Measurements from ENCODE around the gene ITGAD.
A peak's percentile ranks its signal among the peaks of the same experiment; 100 is the strongest.

ITGAD gene

GRCh38 chr16:31471875-31472708, 79.0 kb downstream of the ITGAD start, which contains the start of gene TGFB1I1:
Gene TGFB1I1 (plus strand): TSS chr16:31472152. CDS start chr16:31472189, 37 bp downstream.
- Histone ChIP-seq H3K18ac (ENCODE audit: low read length) (peak within 1 kb of the TSS; percentile 82), H2BK5ac (ENCODE audit: low read depth, low read length, poor library complexity) (peak within 1 kb of the TSS; percentile 11), H2AFZ (ENCODE audit: insufficient read depth, low read length, poor library complexity) (peak within 1 kb of the TSS; percentile 68), H3K9ac (ENCODE audit: low read length) (peak within 1 kb of the TSS; percentile 70), H4K91ac (ENCODE audit: low read depth, low read length) (peak within 1 kb of the TSS; percentile 82), H3K23ac (ENCODE audit: low read length) (no peak within 1 kb of the TSS), H3K4me2 (ENCODE audit: low read length) (peak within 1 kb of the TSS; percentile 59), H3K79me2 (ENCODE audit: control insufficient read depth, insufficient read depth, low read length, poor library complexity) (peaks cover 10% of the 10 kb centered on the region), H3K27ac (ENCODE audit: low read depth, low read length) (peak within 1 kb of the TSS; percentile 27), H3K27me3 (ENCODE audit: insufficient read depth, low read length) (peaks cover 10% of the 10 kb centered on the region), H2BK120ac (ENCODE audit: insufficient read depth, low read length, poor library complexity) (peak within 1 kb of the TSS; percentile 48), H3K4me1 (ENCODE audit: control insufficient read depth in 1 of 2, insufficient read depth in 2 of 2, low read length in 2 of 2) (peaks cover 16 to 17% of the 10 kb centered on the region in 2 experiments), H4K8ac (ENCODE audit: low read depth, low read length) (peak within 1 kb of the TSS; percentile 87), H3K36me3 (ENCODE audit: control insufficient read depth in 1 of 2, insufficient read depth in 2 of 2, low read length in 2 of 2) (peaks cover 14 to 17% of the 10 kb centered on the region in 2 experiments), H2BK12ac (ENCODE audit: low read length) (no peak within 1 kb of the TSS), H4K12ac (ENCODE audit: low read depth, low read length) (peak within 1 kb of the TSS; percentile 57), H3K79me1 (ENCODE audit: low read length) (peaks cover 15% of the 10 kb centered on the region), H2AK5ac (ENCODE audit: low read length) (peak within 1 kb of the TSS; percentile 9), H3K4me3 (ENCODE audit: low read depth, low read length) (peak within 1 kb of the TSS; percentile 75), H3K14ac (ENCODE audit: low read length) (peak within 1 kb of the TSS; percentile 61), H3K4ac (ENCODE audit: low read depth, low read length) (peak within 1 kb of the TSS; percentile 30), H3K9me3 (ENCODE audit: insufficient read depth, low read depth, low read length) (peaks cover 4% of the 10 kb centered on the region)
- no peak for DNase-seq
- no CpG with 5 or more reads among the region's 63 CpGs for WGBS (ENCODE audit: extremely low coverage, insufficient coverage, insufficient read length)

DNA sequence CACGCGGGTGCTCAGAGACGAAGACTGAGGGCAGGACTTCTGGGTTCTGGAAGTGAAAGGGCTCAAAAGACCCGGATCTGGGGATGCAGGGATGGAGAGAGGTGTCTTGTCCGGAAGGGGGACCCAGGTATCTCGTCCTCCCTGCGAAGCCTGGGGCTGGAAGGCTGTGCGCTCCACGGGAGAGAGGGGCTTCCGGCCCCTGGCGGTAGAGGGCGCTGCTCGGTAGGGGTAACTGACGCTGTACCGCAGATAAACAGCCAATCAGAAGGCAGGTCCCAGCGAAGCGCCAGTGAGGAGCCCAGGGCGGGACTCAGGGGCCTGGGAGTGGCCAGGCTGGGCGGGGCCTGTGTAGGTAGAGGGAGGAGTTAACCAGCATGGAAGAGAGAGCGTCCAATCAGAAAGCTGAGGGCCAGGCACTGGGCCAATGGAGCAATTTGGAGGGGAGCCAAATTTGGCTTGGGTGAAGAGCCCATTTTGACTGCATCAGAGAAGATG, 79.6 kb downstream of the ITGAD start:
- peak; percentile 33 to 38 for DNase-seq
- Histone ChIP-seq H3K36me3 (ENCODE audit: control insufficient read depth in 1 of 2, insufficient read depth in 2 of 2, low read length in 2 of 2) (peaks cover 19% of the 10 kb centered on the region in 2 experiments), H3K4me3 (ENCODE audit: low read depth, low read length) (peak overlapping the region; percentile 75), H3K79me1 (ENCODE audit: low read length) (peaks cover 17% of the 10 kb centered on the region), H3K23ac (ENCODE audit: low read length) (no peak overlapping the region), H2BK12ac (ENCODE audit: low read length) (no peak overlapping the region), H4K91ac (ENCODE audit: low read depth, low read length) (peak overlapping the region; percentile 82), H2BK120ac (ENCODE audit: insufficient read depth, low read length, poor library complexity) (peak overlapping the region; percentile 48), H3K4ac (ENCODE audit: low read depth, low read length) (no peak overlapping the region), H3K27me3 (ENCODE audit: insufficient read depth, low read length) (peaks cover 10% of the 10 kb centered on the region), H3K18ac (ENCODE audit: low read length) (peak overlapping the region; percentile 66), H2AK5ac (ENCODE audit: low read length) (peak overlapping the region; percentile 9), H2AFZ (ENCODE audit: insufficient read depth, low read length, poor library complexity) (peak overlapping the region; percentile 68), H3K79me2 (ENCODE audit: control insufficient read depth, insufficient read depth, low read length, poor library complexity) (peaks cover 12% of the 10 kb centered on the region), H4K8ac (ENCODE audit: low read depth, low read length) (peak overlapping the region; percentile 87), H2BK5ac (ENCODE audit: low read depth, low read length, poor library complexity) (no peak overlapping the region), H3K4me1 (ENCODE audit: control insufficient read depth in 1 of 2, insufficient read depth in 2 of 2, low read length in 2 of 2) (peaks cover 17 to 19% of the 10 kb centered on the region in 2 experiments), H3K4me2 (ENCODE audit: low read length) (peak overlapping the region; percentile 59), H3K9me3 (ENCODE audit: insufficient read depth, low read depth, low read length) (peaks cover 5% of the 10 kb centered on the region), H3K14ac (ENCODE audit: low read length) (peak overlapping the region; percentile 61), H3K27ac (ENCODE audit: low read depth, low read length) (no peak overlapping the region), H3K9ac (ENCODE audit: low read length) (no peak overlapping the region), H4K12ac (ENCODE audit: low read depth, low read length) (peak overlapping the region; percentile 28)
- WGBS (ENCODE audit: extremely low coverage, insufficient coverage, insufficient read length), result no CpG with 5 or more reads among the region's 20 CpGs

DNA sequence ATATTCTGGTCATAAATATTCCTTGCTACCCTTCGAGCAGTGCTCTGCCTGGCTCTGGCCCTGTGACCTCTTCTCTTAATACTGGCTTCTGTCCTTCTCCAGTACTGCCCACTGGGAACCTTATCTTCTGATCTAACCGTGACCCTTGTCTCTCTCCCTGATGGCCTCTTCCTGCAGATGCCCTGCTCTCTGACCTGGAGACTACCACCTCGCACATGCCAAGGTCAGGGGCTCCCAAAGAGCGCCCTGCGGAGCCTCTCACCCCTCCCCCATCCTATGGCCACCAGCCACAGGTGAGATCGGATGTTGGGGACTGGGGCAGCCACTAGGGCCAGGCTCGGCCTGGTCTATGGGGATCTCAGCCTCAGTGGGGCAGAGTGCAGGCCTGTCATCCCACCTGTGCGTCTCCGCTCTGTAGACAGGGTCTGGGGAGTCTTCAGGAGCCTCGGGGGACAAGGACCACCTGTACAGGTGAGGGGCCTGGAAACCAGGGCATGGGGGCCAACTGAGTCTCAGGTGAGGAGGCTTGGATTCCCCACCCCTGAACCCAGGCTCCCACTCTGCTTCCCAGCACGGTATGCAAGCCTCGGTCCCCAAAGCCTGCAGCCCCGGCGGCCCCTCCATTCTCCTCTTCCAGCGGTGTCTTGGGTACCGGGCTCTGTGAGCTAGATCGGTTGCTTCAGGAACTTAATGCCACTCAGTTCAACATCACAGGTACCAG, 80.3 kb downstream of the ITGAD start:
- H3K27me3 ChIP-seq (ENCODE audit: insufficient read depth, low read length), result peaks cover 10% of the 10 kb centered on the region
- no peak overlapping the region for H2AFZ ChIP-seq (ENCODE audit: insufficient read depth, low read length, poor library complexity)
- H3K27ac ChIP-seq (ENCODE audit: low read depth, low read length), result no peak overlapping the region
- H3K4me3 ChIP-seq (ENCODE audit: low read depth, low read length), result no peak overlapping the region
- no CpG with 5 or more reads among the region's 17 CpGs for WGBS (ENCODE audit: extremely low coverage, insufficient coverage, insufficient read length)
- H3K9ac ChIP-seq (ENCODE audit: low read length), result no peak overlapping the region
- peaks cover 17 to 20% of the 10 kb centered on the region in 2 experiments for H3K4me1 ChIP-seq (ENCODE audit: control insufficient read depth in 1 of 2, insufficient read depth in 2 of 2, low read length in 2 of 2)
- no peak overlapping the region for H4K12ac ChIP-seq (ENCODE audit: low read depth, low read length)
- H2BK120ac ChIP-seq (ENCODE audit: insufficient read depth, low read length, poor library complexity), result no peak overlapping the region
- peaks cover 12% of the 10 kb centered on the region for H3K79me2 ChIP-seq (ENCODE audit: control insufficient read depth, insufficient read depth, low read length, poor library complexity)
- H2BK5ac ChIP-seq (ENCODE audit: low read depth, low read length, poor library complexity), result no peak overlapping the region
- H2AK5ac ChIP-seq (ENCODE audit: low read length), result no peak overlapping the region
- no peak overlapping the region for H3K4me2 ChIP-seq (ENCODE audit: low read length)
- H3K79me1 ChIP-seq (ENCODE audit: low read length), result peaks cover 17% of the 10 kb centered on the region
- H3K14ac ChIP-seq (ENCODE audit: low read length), result no peak overlapping the region
- no peak overlapping the region for H3K4ac ChIP-seq (ENCODE audit: low read depth, low read length)
- DNase-seq, result no peak
- H4K91ac ChIP-seq (ENCODE audit: low read depth, low read length), result no peak overlapping the region
- H2BK12ac ChIP-seq (ENCODE audit: low read length), result no peak overlapping the region
- peaks cover 5% of the 10 kb centered on the region for H3K9me3 ChIP-seq (ENCODE audit: insufficient read depth, low read depth, low read length)
- H4K8ac ChIP-seq (ENCODE audit: low read depth, low read length), result no peak overlapping the region
- H3K18ac ChIP-seq (ENCODE audit: low read length), result no peak overlapping the region
- H3K23ac ChIP-seq (ENCODE audit: low read length), result no peak overlapping the region
- peaks cover 20 to 22% of the 10 kb centered on the region in 2 experiments for H3K36me3 ChIP-seq (ENCODE audit: control insufficient read depth in 1 of 2, insufficient read depth in 2 of 2, low read length in 2 of 2)

GRCh38 chr16:31474173-31474714, 81.1 kb downstream of the ITGAD start:
- DNase-seq, result peak; percentile 32 to 44
- H3K14ac ChIP-seq (ENCODE audit: low read length), result no peak overlapping the region
- no CpG with 5 or more reads among the region's 12 CpGs for WGBS (ENCODE audit: extremely low coverage, insufficient coverage, insufficient read length)
- no peak overlapping the region for H2AK5ac ChIP-seq (ENCODE audit: low read length)
- H3K27me3 ChIP-seq (ENCODE audit: insufficient read depth, low read length), result peaks cover 10% of the 10 kb centered on the region
- H3K4me2 ChIP-seq (ENCODE audit: low read length), result no peak overlapping the region
- H3K27ac ChIP-seq (ENCODE audit: low read depth, low read length), result no peak overlapping the region
- H2BK120ac ChIP-seq (ENCODE audit: insufficient read depth, low read length, poor library complexity), result no peak overlapping the region
- H3K4ac ChIP-seq (ENCODE audit: low read depth, low read length), result no peak overlapping the region
- no peak overlapping the region for H2AFZ ChIP-seq (ENCODE audit: insufficient read depth, low read length, poor library complexity)
- peaks cover 5% of the 10 kb centered on the region for H3K9me3 ChIP-seq (ENCODE audit: insufficient read depth, low read depth, low read length)
- H3K18ac ChIP-seq (ENCODE audit: low read length), result no peak overlapping the region
- H4K12ac ChIP-seq (ENCODE audit: low read depth, low read length), result no peak overlapping the region
- no peak overlapping the region for H3K23ac ChIP-seq (ENCODE audit: low read length)
- no peak overlapping the region for H3K9ac ChIP-seq (ENCODE audit: low read length)
- no peak overlapping the region for H4K91ac ChIP-seq (ENCODE audit: low read depth, low read length)
- no peak overlapping the region for H2BK12ac ChIP-seq (ENCODE audit: low read length)
- no peak overlapping the region for H2BK5ac ChIP-seq (ENCODE audit: low read depth, low read length, poor library complexity)
- H4K8ac ChIP-seq (ENCODE audit: low read depth, low read length), result no peak overlapping the region
- H3K4me1 ChIP-seq (ENCODE audit: control insufficient read depth in 1 of 2, insufficient read depth in 2 of 2, low read length in 2 of 2), result peaks cover 17 to 20% of the 10 kb centered on the region in 2 experiments
- H3K36me3 ChIP-seq (ENCODE audit: control insufficient read depth in 1 of 2, insufficient read depth in 2 of 2, low read length in 2 of 2), result peaks cover 20 to 22% of the 10 kb centered on the region in 2 experiments
- peaks cover 12% of the 10 kb centered on the region for H3K79me2 ChIP-seq (ENCODE audit: control insufficient read depth, insufficient read depth, low read length, poor library complexity)
- peak overlapping the region; percentile 1 for H3K4me3 ChIP-seq (ENCODE audit: low read depth, low read length)
- H3K79me1 ChIP-seq (ENCODE audit: low read length), result peaks cover 17% of the 10 kb centered on the region
